Measurements from ENCODE around the gene HOXA6. TPM values are rescaled to one million over a fixed set of nuclear protein-coding genes. Genes with fewer than 3 reads are reported as not detected.

HOXA6 gene
- total RNA-seq, 1 donor from 2014 or later: not detected

GRCh38 chr7:27145165-27145913, 2.2 kb downstream of the HOXA6 start:
- H3K4me1 Mint-ChIP-seq (ENCODE audit: low read depth): no peaks in the 10 kb centered on the region
- H3K27me3 Mint-ChIP-seq (ENCODE audit: insufficient read depth): peaks cover 52% of the 10 kb centered on the region
- H3K4me3 Mint-ChIP-seq: no peak overlapping the region
- no peak overlapping the region for H3K27ac Mint-ChIP-seq
- H3K36me3 Mint-ChIP-seq (ENCODE audit: low read depth): peaks cover 3% of the 10 kb centered on the region
- intact Hi-C loops (cut with micrococcal nuclease): no loop called here
- no peaks in the 10 kb centered on the region for H3K9me3 Mint-ChIP-seq
- DNase-seq (ENCODE audit: low spot score): no peak

GRCh38 chr7:27144781-27145164, 2.8 kb downstream of the HOXA6 start:
- intact Hi-C loops (cut with micrococcal nuclease): no loop called here
- Mint-ChIP-seq H3K4me1 (ENCODE audit: low read depth) (no peaks in the 10 kb centered on the region), H3K4me3 (no peak overlapping the region), H3K27me3 (ENCODE audit: insufficient read depth) (peaks cover 46% of the 10 kb centered on the region), H3K9me3 (no peaks in the 10 kb centered on the region), H3K36me3 (ENCODE audit: low read depth) (peaks cover 3% of the 10 kb centered on the region), H3K27ac (no peak overlapping the region)
- no peak for DNase-seq (ENCODE audit: low spot score)

- Mint-ChIP-seq H3K36me3 (ENCODE audit: low read depth) (peaks cover 3% of the 10 kb centered on the region), H3K4me3 (no peak overlapping the region), H3K9me3 (no peaks in the 10 kb centered on the region), H3K27ac (no peak overlapping the region), H3K4me1 (ENCODE audit: low read depth) (no peaks in the 10 kb centered on the region), H3K27me3 (ENCODE audit: insufficient read depth) (peaks cover 40% of the 10 kb centered on the region)
- intact Hi-C loops (cut with micrococcal nuclease): no loop called here
- no peak for DNase-seq (ENCODE audit: low spot score)
Measured at GRCh38 chr7:27143950-27144780, 3.4 kb downstream of the HOXA6 start.

GRCh38 chr7:27143023-27143949, 4.3 kb downstream of the HOXA6 start, which contains the start of gene HOXA5:
Gene HOXA5, minus strand, starts transcription at chr7:27143681. Its CDS starts 74 bp downstream, at chr7:27143607.
- intact Hi-C loops (cut with micrococcal nuclease): no loop called here
- H3K4me1 Mint-ChIP-seq (ENCODE audit: low read depth): no peaks in the 10 kb centered on the region
- peaks cover 38% of the 10 kb centered on the region for H3K27me3 Mint-ChIP-seq (ENCODE audit: insufficient read depth)
- H3K27ac Mint-ChIP-seq: no peak within 1 kb of the TSS
- no peaks in the 10 kb centered on the region for H3K9me3 Mint-ChIP-seq
- no peak for DNase-seq (ENCODE audit: low spot score)
- no peak within 1 kb of the TSS for H3K4me3 Mint-ChIP-seq
- peaks cover 3% of the 10 kb centered on the region for H3K36me3 Mint-ChIP-seq (ENCODE audit: low read depth)

GRCh38 chr7:27142580-27143022, 5.0 kb downstream of the HOXA6 start:
- Mint-ChIP-seq H3K27ac (no peak overlapping the region), H3K4me3 (no peak overlapping the region), H3K36me3 (ENCODE audit: low read depth) (peaks cover 3% of the 10 kb centered on the region), H3K27me3 (ENCODE audit: insufficient read depth) (peaks cover 35% of the 10 kb centered on the region), H3K9me3 (no peaks in the 10 kb centered on the region), H3K4me1 (ENCODE audit: low read depth) (no peaks in the 10 kb centered on the region)
- DNase-seq (ENCODE audit: low spot score): no peak
- intact Hi-C loops (cut with micrococcal nuclease): no loop called here

- Mint-ChIP-seq H3K9me3 (no peaks in the 10 kb centered on the region), H3K4me1 (ENCODE audit: low read depth) (no peaks in the 10 kb centered on the region), H3K27ac (no peak overlapping the region), H3K4me3 (no peak overlapping the region), H3K27me3 (ENCODE audit: insufficient read depth) (peaks cover 30% of the 10 kb centered on the region), H3K36me3 (ENCODE audit: low read depth) (peaks cover under 1% of the 10 kb centered on the region)
- DNase-seq (ENCODE audit: low spot score): no peak
- intact Hi-C loops (cut with micrococcal nuclease): no loop called here
Measured at GRCh38 chr7:27141923-27142579, 5.5 kb downstream of the HOXA6 start.

- H3K27me3 Mint-ChIP-seq (ENCODE audit: insufficient read depth): peaks cover 28% of the 10 kb centered on the region
- H3K4me3 Mint-ChIP-seq: no peak overlapping the region
- intact Hi-C loops (cut with micrococcal nuclease): no loop called here
- H3K9me3 Mint-ChIP-seq: no peaks in the 10 kb centered on the region
- H3K4me1 Mint-ChIP-seq (ENCODE audit: low read depth): peaks cover under 1% of the 10 kb centered on the region
- no peak for DNase-seq (ENCODE audit: low spot score)
- no peaks in the 10 kb centered on the region for H3K36me3 Mint-ChIP-seq (ENCODE audit: low read depth)
- no peak overlapping the region for H3K27ac Mint-ChIP-seq
Measured at GRCh38 chr7:27141137-27141922, 6.2 kb downstream of the HOXA6 start.

- intact Hi-C loops (cut with micrococcal nuclease): no loop called here
- H3K9me3 Mint-ChIP-seq: no peaks in the 10 kb centered on the region
- no peaks in the 10 kb centered on the region for H3K36me3 Mint-ChIP-seq (ENCODE audit: low read depth)
- no peak overlapping the region for H3K4me3 Mint-ChIP-seq
- H3K27me3 Mint-ChIP-seq (ENCODE audit: insufficient read depth): peaks cover 22% of the 10 kb centered on the region
- no peak overlapping the region for H3K27ac Mint-ChIP-seq
- peaks cover 11% of the 10 kb centered on the region for H3K4me1 Mint-ChIP-seq (ENCODE audit: low read depth)
- no peak for DNase-seq (ENCODE audit: low spot score)
Measured at GRCh38 chr7:27140126-27140857, 7.3 kb downstream of the HOXA6 start.

GRCh38 chr7:27139334-27140125, 8.0 kb downstream of the HOXA6 start:
- Mint-ChIP-seq H3K27ac (no peak overlapping the region), H3K27me3 (ENCODE audit: insufficient read depth) (peaks cover 22% of the 10 kb centered on the region), H3K36me3 (ENCODE audit: low read depth) (no peaks in the 10 kb centered on the region), H3K4me3 (no peak overlapping the region), H3K4me1 (ENCODE audit: low read depth) (peaks cover 19% of the 10 kb centered on the region), H3K9me3 (no peaks in the 10 kb centered on the region)
- no peak for DNase-seq (ENCODE audit: low spot score)
- intact Hi-C loops (cut with micrococcal nuclease): no loop called here

- Mint-ChIP-seq H3K4me3 (no peak overlapping the region), H3K27me3 (ENCODE audit: insufficient read depth) (peaks cover 25% of the 10 kb centered on the region), H3K27ac (no peak overlapping the region), H3K9me3 (no peaks in the 10 kb centered on the region), H3K36me3 (ENCODE audit: low read depth) (no peaks in the 10 kb centered on the region), H3K4me1 (ENCODE audit: low read depth) (peaks cover 25% of the 10 kb centered on the region)
- intact Hi-C loops (cut with micrococcal nuclease): no loop called here
- DNase-seq (ENCODE audit: low spot score): no peak
Measured at GRCh38 chr7:27138985-27139333, 8.6 kb downstream of the HOXA6 start.

GRCh38 chr7:27138472-27138871, 9.1 kb downstream of the HOXA6 start:
- Mint-ChIP-seq H3K36me3 (ENCODE audit: low read depth) (no peaks in the 10 kb centered on the region), H3K27me3 (ENCODE audit: insufficient read depth) (peaks cover 27% of the 10 kb centered on the region), H3K27ac (no peak overlapping the region)

More at GRCh38 chr7:27138472-27138871, 9.1 kb downstream of the HOXA6 start:
- no peak for DNase-seq (ENCODE audit: low spot score)
- H3K4me3 Mint-ChIP-seq: no peak overlapping the region
- H3K4me1 Mint-ChIP-seq (ENCODE audit: low read depth): peaks cover 28% of the 10 kb centered on the region
- H3K9me3 Mint-ChIP-seq: no peaks in the 10 kb centered on the region
- intact Hi-C loops (cut with micrococcal nuclease): no loop called here

Data from activated T-helper 1 cell treated with anti-CD3 and anti-CD28 coated beads, Interleukin-12 subunit alpha, Interleukin-12 subunit beta, Interleukin-2, Interleukin-4 antibody, amounts not matched to agents 30 ng/mL and 10 ng/mL and 1 ng/mL, durations not matched to agents 14 hours and 24 hours and 36 hours (primary cell).